AG10803 (cell line): ENCODE measurements around the gene ING3.
A peak's percentile ranks its signal among the peaks of the same experiment; 100 is the strongest.

Source experiments
- DNase-seq: peaks from one replicate; pipeline ENCODE4 v3.0.0; 2010; ENCODE audit warnings: low read depth
- H3K4me3 ChIP-seq: 2 replicates; pipeline ENCODE4 v1.5.1; 2011; ENCODE audit warnings: mild to moderate bottlenecking, low read length, control low read depth
- TF ChIP-seq, protein P1 (sequence below): conservative IDR thresholded peaks from 2 replicates; pipeline ENCODE4 v1.5.1; 2011; ENCODE audit warnings: mild to moderate bottlenecking, low read length, control low read depth, inconsistent platforms

ING3 gene

DNA sequence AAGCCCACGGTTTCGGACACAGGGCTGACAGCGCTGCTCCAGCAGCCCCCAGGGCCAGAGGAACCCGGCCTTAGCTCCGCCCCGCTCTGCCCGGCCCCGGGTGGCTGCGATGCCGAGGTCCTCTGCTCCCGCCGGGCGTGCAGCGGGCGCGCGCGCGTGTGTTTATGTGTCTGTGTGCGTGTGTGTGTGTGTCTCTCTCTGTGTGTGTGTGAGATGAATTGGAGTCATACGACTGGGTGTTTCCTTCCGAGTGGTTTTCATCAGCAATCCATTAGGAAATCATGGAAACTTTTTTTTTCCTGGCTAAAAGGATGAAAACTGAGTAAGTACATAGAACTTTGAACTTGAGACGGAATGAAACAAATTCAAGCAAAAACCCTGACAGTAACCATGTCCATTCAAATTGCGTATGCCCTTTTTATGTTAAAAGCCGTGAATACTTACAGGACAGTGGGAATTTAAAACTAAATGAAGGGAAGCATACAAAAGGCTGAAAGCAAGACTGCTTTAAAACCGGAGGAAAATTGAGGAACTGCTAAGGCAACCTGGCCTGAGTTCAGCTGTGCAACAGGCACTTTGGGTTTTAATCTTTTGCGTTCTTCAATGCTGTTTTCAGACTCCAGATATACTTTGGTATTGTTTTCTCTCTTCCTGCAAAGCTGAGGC, 38.1 kb downstream of the ING3 start, which contains the start of gene CPED1:
Gene CPED1 (plus strand): TSS at position 121 of the 666 bp plus-strand sequence. CDS start 911 bp downstream, outside the sequence.
- TF ChIP-seq, protein P1, sequence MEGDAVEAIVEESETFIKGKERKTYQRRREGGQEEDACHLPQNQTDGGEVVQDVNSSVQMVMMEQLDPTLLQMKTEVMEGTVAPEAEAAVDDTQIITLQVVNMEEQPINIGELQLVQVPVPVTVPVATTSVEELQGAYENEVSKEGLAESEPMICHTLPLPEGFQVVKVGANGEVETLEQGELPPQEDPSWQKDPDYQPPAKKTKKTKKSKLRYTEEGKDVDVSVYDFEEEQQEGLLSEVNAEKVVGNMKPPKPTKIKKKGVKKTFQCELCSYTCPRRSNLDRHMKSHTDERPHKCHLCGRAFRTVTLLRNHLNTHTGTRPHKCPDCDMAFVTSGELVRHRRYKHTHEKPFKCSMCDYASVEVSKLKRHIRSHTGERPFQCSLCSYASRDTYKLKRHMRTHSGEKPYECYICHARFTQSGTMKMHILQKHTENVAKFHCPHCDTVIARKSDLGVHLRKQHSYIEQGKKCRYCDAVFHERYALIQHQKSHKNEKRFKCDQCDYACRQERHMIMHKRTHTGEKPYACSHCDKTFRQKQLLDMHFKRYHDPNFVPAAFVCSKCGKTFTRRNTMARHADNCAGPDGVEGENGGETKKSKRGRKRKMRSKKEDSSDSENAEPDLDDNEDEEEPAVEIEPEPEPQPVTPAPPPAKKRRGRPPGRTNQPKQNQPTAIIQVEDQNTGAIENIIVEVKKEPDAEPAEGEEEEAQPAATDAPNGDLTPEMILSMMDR, result no peak
- peak; percentile 86 for DNase-seq
- H3K4me3 ChIP-seq, result peak within 1 kb of the TSS; percentile 68

GRCh38 chr7:120989257-120990220, 39.0 kb downstream of the ING3 start:
- peak overlapping the region; percentile 68 for H3K4me3 ChIP-seq
- TF ChIP-seq, protein P1, result no peak
- DNase-seq, result no peak

- H3K4me3 ChIP-seq, result peak overlapping the region; percentile 68
Observed at GRCh38 chr7:120990468-120991118, 40.0 kb downstream of the ING3 start.

GRCh38 chr7:120991161-120991560, 40.6 kb downstream of the ING3 start:
- DNase-seq, result no peak
- TF ChIP-seq, protein P1, result no peak
- peak overlapping the region; percentile 68 for H3K4me3 ChIP-seq

More at GRCh38 chr7:120990468-120991118, 40.0 kb downstream of the ING3 start:
- TF ChIP-seq, protein P1, result no peak
- DNase-seq, result no peak

DNA sequence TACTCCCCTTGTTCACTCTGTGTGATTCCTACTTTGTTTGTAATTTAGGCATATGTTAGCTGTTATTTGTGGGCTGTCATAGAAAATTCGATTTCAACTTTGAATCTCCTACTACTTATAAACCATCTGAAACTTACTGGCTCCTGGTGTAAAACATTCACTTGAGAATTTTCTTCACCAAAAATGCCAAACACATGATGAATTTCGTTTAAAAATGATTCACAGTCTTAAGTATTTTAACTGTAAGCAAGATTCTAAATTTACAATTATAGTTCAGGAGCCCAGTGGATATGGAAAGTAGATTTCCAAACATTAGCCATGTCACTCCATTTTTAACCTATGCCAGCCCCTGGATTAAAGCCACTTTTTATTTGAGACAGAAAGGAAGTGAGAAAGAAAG, 41.0 kb downstream of the ING3 start:
- TF ChIP-seq, protein P1, result no peak
- peak; percentile 76 for DNase-seq
- peak overlapping the region; percentile 68 for H3K4me3 ChIP-seq

DNA sequence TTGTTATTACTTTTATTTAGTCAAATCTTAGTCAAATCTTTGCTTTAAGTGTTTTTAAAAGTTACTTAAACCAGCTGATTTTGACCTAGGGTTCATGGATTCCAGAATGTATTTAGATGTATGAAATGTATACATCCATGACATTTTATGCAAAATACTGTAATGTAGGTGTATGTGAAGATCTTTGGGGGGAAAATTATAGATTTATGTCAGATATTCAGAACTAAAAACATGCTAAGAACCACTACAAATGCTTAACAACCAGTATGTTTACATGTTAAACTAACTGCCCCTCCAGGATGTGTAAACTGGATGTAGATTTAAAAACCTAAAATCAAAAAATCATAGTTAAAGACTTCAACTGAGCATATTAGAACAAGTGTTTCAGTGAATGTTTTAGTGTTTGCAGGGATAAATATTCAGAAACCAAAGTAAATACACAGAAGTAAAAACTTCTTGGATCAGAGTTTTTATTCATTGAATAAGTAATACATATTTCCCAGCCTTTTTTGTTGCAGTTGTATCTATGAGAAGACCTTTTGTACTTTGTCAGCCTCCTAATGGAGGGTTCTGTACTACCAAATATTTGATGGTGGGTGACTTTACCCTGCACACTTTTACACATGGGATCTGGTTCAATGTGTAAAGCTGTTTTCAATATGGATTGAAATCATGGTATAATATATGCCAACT, 41.8 kb downstream of the ING3 start:
- H3K4me3 ChIP-seq, result peak overlapping the region; percentile 68

More for the DNA sequence above, 41.8 kb downstream of the ING3 start:
- TF ChIP-seq, protein P1, result no peak
- no peak for DNase-seq
